Hematopoietic multipotent progenitor cell treated with erythropoietin and hydrocortisone succinate and interleukin-3 and kit ligand, for 6 days (in vitro differentiated cells): Measurements from ENCODE around the gene METTL5.
A peak's percentile ranks its signal among the peaks of the same experiment; 100 is the strongest.

ENCODE experiments used
- DNase-seq: peaks from one replicate; pipeline ENCODE4 v3.0.0-alpha.2; 2015

The METTL5 gene

GRCh38 chr2:169778446-169778845 is 46.3 kb downstream of the METTL5 start:
- DNase-seq = no peak

GRCh38 chr2:169776252-169776761 is 48.4 kb downstream of the METTL5 start:
- DNase-seq = no peak

- peak; percentile 67 for DNase-seq
These were observed 48.9 kb downstream of the METTL5 start for GRCh38 chr2:169775765-169776164.

GRCh38 chr2:169775354-169775753 is 49.4 kb downstream of the METTL5 start:
- no peak for DNase-seq

- DNase-seq = no peak
These were observed 52.1 kb downstream of the METTL5 start for GRCh38 chr2:169772651-169773050.

GRCh38 chr2:169771612-169772011 is 53.1 kb downstream of the METTL5 start:
- no peak for DNase-seq

- DNase-seq = no peak
These were observed 53.7 kb downstream of the METTL5 start for GRCh38 chr2:169771021-169771420.

GRCh38 chr2:169768262-169768995 is 56.3 kb downstream of the METTL5 start:
- DNase-seq = peak; percentile 57

GRCh38 chr2:169767243-169767888 is 57.3 kb downstream of the METTL5 start:
- peak; percentile 91 for DNase-seq

GRCh38 chr2:169765523-169765922 is 59.2 kb downstream of the METTL5 start:
- no peak for DNase-seq

GRCh38 chr2:169761970-169762292 is 62.8 kb downstream of the METTL5 start:
- DNase-seq = no peak
